GM12891 (cell line): ENCODE data around the gene OR5AP2.
"Not testable (repeated sequence)": the region's sequence is repeated elsewhere in the genome, so short reads cannot be mapped to it uniquely, and the experiment has no call there.

Source experiments
- DNase-seq: peaks from one replicate; pipeline ENCODE4 v3.0.0; 2011; ENCODE audit warnings: low spot score; ENCODE audit not compliant: insufficient read length
- FAIRE-seq: peaks from 2 replicates; lab custom pipeline; 2011; peaks lifted over from hg19 to GRCh38; lab: Jason Lieb, UNC
- PAX5 ChIP-seq: IDR thresholded peaks from 2 replicates; pipeline ENCODE4 v1.6.1; 2011; ENCODE audit warnings: low read length, moderate library complexity, mild to moderate bottlenecking; ENCODE audit not compliant: insufficient read depth, severe bottlenecking
- POLR2A ChIP-seq: IDR thresholded peaks from 2 replicates; pipeline ENCODE4 v1.6.1; 2011; ENCODE audit warnings: low read depth, low read length, control low read depth
- POLR2AphosphoS5 ChIP-seq: IDR thresholded peaks from 2 replicates; pipeline ENCODE4 v1.6.1; 2011; ENCODE audit warnings: low read depth, low read length, control low read depth
- POU2F2 ChIP-seq: IDR thresholded peaks from 2 replicates; pipeline ENCODE4 v1.6.1; 2011; ENCODE audit warnings: low read depth, mild to moderate bottlenecking, control low read depth, low read length, moderate library complexity
- SPI1 ChIP-seq: IDR thresholded peaks from 2 replicates; pipeline ENCODE4 v1.6.1; 2011; ENCODE audit warnings: low read depth, low read length, control low read depth
- TAF1 ChIP-seq: IDR thresholded peaks from 2 replicates; pipeline ENCODE4 v1.6.1; 2011; ENCODE audit warnings: low read depth, low read length, control low read depth

OR5AP2 gene

DNA sequence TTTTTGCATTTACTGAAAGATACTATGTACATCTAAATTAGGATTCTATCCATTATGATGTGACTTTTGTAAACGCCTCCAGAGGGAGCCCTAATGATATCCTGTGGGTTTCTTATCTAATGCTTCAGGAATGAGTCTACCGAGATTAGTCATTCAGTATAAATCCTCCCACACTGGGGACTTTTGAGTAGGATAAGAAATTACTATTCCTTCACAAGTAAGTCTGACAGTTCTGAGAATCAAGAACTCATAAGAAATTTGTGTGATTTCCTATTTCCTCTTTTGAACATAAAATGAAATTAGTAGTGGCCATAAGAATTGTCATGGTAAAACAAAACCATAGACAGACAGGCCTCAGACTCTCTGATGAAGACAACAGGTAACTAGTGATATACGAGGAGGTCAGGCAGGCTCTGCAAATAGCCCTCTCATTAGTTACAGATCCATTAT, 17.6 kb downstream of the OR5AP2 start:
- DNase-seq (no peak), FAIRE-seq (no peak)
- TF ChIP-seq PAX5 = no peak
- no peak for TF ChIP-seq POU2F2
- TF ChIP-seq TAF1 = no peak
- TF ChIP-seq POLR2A = no peak
- TF ChIP-seq POLR2AphosphoS5 = no peak
- no peak; the same call in 1 of the 2 replicates for TF ChIP-seq SPI1

DNA sequence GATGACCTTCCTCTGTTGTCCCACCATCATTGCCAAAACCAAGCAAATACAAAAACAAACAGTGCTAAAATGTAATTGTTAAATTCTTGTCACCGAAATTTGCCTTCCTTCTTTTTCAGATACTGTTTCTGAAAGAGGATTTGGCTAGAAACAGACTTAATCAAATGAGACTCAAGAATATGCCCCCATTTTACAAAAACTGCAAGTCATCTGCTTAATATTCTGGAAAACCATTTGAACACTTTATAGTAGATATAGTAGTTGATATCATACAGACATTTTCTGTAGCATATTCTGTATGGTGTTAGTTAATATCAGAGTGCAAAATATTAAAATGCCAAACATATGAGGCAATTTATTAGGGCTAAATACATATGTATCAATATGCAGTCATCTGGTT, 31.1 kb downstream of the OR5AP2 start:
- FAIRE-seq (no peak), DNase-seq (no peak)
- TF ChIP-seq POLR2A = no peak
- TF ChIP-seq TAF1 = no peak
- TF ChIP-seq POLR2AphosphoS5 = no peak
- no peak for TF ChIP-seq POU2F2
- TF ChIP-seq SPI1 = no peak
- no peak for TF ChIP-seq PAX5

DNA sequence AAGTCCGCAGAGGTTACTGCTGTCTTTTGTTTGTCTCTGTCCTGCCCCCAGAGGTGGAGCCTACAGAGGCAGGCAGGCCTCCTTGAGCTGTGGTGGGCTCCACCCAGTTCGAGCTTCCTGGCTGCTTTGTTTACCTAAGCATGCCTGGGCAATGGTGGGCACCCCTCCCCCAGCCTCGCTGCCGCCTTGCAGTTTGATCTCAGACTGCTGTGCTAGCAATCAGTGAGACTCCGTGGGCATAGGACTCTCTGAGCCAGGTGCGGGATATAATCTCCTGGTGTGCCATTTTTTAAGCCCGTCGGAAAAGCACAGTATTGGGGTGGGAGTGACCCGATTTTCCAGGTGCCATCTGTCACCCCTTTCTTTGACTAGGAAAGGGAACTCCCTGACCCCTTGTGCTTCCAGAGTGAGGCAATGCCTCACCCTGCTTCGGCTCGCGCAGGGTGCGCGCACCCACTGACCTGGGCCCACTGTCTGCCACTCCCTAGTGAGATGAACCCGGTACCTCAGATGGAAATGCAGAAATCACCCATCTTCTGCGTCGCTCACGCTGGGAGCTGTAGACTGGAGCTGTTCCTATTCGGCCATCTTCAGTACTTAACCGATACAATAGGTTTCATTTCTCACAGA, 50.0 kb downstream of the OR5AP2 start:
- FAIRE-seq, DNase-seq: not testable (repeated sequence)
